Pons (tissue), 1 donor: ENCODE data around the gene EEFSEC.

Experiments used
- DNase-seq: peaks from one replicate; pipeline ENCODE4 v3.0.0-alpha.2; 2016; ENCODE audit warnings: low spot score

Gene EEFSEC

DNA sequence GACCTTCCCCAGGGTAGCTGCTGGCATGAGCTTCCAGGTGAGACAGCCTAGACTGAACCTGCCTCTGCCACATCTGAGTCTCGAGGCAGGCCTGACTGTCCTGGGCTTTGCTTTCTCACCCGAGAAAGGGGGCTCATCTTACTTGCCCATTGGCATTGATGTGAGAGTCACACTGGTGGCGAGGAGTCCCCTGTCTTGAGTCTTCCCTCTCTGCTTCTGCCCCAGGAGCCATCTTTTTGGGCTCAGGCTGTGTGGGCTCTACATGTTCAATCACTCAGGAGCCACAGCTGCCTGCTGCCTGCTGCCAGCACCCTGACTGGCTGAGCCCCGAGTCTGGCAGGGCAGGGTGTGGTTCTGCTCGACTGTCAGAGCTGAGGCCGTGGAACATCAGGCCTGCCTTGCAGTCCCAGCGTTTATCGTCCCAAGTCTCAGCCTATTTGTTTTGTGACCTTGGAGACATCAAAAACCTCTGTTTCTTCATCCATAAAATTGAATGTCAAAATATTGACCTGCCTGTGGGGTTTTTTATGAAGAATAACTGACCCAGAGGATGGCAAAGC is 180.9 kb downstream of the EEFSEC start:
- DNase-seq: no peak

DNA sequence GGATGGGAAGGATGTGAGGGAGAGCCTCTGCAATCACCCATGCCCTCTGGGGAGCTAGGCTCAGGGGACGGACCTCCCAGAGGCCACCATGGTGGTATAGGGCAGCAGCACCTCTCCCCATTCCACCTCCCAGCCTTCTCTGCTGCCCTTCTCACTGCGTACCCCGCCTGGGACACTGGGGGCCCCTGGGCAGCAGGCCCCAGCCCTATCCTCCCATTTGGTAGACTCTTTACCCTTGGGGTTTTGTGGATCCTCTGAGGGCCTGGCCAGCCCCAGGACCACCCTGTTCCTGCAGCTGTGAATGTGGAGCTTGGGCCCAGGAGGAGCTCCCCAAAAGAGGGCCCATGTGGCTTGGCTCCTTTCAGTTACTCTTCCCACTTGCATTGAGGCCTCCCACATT is 181.5 kb downstream of the EEFSEC start:
- DNase-seq: no peak

DNA sequence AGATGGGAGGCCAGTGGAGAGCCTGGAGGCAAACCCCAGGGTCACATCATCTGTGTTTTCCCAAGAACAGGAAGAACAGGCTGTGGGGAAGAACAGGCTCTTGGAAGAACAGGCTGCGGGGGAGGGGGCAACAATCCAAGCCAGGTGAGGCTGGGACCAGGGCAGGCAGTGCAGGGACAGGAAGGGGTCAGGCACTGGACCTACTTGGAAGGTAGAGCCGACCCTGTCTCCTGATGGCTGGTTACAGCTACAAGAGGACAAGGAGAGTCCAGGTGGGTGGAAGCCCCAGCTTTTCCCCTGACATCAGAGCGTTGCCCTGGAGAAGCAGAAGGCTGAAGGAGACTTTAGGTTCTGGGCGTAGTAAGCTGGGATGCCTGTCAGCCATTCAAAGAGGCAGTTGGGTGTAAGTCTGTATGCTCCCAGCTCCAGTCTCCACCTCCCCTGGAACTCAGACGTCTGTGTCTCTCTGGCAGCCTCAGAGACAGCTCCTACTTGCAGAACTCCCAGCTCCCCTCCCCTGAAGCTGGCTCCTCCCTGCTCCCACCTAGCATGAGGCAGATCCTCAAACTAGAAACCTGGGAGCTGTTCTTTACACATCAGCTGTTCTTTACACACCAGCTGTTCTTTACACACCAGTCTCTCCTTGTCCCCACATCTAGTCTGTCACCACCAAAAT is 182.5 kb downstream of the EEFSEC start:
- no peak for DNase-seq

DNA sequence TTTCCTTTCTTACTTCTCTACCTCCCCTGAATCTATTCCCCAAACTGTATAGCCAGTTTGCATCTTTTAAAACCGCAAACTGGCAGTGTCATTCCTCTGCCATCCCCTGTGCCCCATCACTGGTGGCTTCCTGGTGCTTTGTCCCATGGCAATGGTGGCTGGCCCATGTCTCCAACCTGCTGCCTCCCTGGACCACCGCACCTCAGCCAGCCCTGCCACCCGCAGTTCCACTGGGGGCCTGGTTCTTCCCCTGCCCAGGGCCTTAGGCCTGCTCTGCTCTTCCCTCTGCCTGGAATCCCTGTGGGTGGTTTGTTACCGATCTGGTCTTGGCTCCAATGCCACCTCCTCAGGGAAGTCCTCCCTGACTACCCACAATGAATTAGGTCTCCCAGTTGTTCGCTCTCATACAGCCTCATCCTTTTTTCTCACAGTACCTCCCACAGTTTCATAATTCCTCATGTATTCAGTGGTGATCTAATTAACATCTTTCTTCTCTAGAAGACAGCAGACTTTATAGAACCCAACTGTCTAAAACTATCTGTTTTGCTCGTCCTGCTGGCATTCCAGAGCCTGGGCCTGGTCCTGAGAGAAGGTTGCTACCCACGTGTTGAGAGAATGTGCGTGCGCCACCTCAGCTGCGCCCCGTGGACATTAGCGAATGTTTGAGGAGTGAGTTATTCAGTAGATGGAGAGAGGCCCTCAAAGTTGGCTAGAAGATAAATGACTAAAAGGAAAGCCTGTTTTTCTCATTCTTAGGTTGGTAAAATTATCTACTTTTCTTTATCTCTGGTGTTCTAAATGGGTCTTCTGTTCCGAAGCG is 183.3 kb downstream of the EEFSEC start:
- no peak for DNase-seq

DNA sequence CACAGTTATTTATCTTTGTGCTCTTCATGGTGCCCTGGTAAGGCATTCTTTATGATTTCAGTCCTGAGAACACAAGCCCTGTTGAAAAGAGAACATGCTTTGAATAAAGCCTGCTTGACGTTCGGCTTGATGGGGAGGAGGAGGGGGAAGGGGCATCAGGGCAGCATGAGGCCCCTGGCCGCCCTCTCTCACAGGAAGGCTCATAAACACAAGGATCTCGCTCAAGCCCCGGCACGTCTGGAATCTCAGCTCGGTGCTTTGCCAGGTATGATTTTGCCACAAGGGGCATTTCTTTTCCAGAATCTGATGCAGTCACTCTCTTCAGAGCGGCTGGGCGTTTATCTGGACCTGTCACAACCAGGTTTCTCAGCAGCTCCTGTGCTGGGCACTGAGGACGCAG is 184.0 kb downstream of the EEFSEC start:
- DNase-seq: no peak

DNA sequence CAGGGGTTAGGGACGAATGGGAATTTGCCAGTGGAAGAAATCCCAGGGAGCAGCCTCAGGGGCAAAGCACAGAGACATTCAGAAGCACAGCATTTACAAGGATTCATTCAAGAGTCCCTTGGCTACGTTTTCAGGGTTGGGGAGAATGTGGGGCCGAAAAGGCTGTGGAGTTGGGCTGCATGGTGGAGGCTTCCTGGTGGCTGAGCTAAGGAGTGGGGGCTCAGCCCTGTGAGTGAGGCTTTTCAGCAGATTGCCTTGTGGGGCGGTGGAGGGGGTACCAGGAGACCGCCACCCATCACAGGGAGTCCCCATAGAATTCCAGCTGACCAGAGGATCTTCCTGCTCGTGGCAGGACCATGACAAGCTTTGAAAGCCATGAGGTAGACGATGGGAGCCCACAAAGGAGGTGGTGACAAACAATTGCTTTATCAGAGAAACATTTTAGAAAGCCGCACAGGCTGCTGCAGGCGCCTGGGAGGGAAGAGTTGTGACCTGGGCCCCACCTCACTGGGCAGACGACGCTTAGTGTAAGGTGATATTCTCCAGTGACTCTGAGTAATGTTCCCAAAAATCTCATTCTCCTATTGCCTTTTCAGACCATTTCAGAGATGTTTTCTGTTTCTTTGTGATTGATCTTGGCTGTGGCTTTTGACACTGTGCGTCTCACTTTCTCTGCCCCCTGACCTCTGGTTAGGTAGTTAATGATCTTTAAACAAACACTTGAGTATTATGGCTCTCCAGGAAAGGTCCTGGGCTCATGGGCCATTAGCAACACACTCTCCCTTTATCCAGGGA is 185.5 kb downstream of the EEFSEC start:
- DNase-seq: no peak

DNA sequence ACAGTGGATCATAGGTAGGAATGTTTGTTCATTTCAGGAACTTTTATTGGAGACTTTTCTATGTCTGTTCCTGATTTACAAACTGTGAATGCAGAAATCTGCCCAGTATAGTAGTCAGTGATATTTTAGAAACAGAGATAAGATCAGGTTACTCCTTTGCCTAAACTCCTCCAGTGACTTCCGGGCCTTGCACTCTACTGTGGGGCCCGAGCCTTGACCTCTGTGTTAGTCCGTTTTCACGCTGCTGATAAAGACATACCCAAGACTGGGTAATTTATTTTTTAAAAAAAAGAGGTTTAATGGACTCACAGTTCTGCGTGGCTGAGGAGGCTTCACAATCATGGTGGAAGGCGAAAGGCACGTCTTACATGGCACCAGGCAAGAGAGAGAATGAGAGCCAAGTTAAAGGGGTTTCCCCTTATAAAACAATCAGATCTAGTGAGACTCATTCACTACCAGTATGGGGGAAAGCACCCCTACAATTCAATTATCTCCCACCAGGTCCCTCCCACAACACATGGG is 186.3 kb downstream of the EEFSEC start:
- no peak for DNase-seq

DNA sequence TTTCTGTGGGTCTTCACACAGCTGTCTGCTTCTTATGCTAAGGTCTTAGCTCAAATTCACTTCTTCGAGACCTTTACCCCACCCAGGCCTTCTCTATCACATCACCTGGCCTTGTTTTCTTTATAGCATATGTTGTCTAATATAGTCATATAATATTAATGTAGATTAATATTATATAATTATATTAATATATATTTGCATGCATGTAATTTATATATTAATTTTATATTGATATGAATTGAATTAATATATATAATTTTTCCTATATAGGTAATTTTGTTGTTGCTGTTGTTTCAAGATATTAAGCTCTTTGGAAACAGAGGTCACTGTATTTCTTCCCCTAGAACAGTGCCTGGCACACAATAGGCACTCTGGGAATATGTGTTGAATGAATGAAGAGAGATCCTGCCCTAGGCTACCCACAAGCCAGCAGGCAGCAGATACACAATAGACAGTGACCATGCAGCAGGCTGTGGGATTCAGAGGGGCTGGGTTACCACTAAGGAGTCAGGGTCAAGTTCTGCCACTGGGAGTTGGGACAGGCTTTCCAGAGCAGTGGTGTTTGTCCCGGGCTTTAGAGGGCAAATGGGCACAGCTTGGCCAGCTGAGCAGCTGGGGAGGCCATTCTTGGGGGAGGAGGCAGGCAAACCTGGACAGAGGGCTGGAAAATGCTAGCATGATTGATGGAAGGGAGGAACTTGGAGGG is 187.1 kb downstream of the EEFSEC start:
- no peak for DNase-seq

DNA sequence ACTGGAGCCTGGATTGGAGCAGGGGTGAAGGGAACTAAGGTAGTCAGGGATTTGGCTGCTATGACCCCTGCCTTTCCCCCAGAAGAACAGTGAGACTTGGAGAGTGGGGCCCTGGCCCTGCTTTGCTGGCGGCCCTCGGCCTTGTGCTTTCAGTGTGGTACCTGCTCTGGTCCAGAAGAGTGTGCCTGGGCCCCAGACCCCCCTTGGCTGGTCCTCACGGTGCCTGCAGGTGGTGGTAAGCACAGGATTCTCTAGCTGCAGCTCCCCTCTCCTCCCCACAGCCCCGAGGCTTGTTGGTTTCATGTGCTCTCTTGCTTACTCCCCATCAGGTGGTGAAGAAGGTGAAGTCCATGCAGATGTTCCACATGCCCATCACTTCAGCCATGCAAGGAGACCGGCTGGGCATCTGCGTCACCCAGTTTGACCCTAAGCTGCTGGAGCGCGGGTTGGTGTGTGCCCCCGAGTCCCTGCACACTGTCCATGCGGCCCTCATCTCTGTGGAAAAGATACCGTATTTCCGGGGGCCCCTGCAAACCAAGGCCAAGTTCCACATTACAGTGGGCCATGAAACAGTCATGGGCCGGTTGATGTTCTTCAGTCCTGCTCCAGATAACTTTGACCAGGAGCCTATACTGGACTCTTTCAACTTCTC is 187.7 kb downstream of the EEFSEC start:
- DNase-seq: no peak

DNA sequence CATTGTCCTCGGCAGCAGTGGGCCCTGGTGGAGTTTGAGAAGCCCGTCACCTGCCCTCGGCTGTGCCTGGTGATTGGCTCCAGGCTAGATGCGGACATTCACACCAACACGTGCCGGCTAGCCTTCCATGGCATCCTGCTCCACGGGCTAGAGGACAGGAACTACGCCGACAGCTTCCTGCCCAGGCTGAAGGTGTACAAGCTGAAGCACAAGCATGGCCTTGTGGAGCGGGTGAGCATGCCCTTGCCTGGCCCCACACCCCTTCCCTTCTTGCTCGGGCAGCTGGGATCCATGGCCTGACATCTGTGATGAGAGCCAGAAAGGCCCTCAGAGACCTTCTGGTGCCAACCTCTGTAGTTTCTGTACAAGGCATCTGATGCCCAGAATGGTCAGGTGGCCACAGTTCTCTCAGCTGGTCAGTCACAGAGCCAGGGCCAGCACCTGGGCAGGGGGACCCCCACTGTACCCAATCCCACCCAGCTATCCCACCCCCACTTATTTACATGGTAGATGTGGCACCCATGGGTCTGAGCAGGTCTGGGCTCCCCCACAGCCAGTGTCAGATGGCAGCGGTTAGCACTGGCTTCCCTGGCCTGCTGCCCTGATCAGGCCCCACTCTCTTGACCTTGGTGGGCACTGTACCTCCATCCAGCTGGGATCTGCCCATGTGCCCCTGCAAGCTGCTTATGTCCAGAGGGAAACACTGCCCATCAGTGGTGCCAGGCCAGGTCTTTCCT is 188.5 kb downstream of the EEFSEC start:
- no peak for DNase-seq

DNA sequence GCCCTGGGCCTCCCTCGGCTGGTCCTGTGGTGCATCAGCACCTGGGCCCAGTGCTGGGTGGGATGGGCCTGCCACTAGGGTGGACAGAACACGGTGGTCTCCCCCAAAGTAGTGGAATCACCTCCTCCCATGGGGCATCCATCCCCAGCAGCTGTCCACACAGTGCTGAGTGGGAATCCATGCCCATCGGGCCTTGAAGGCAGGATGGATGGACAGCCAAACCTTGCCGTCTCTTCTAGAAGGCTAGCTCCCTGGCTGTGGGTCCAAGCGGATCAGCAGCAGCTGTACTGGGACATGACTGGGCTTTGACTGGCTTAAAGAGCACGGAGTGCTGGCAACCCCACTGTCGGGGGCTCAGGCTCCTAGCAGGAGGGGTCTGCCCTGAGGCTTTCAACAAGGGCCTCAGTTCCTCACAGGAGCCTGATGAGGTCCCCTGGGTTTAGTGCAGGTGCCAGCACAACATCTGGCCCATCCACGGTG is 189.5 kb downstream of the EEFSEC start:
- no peak for DNase-seq

DNA sequence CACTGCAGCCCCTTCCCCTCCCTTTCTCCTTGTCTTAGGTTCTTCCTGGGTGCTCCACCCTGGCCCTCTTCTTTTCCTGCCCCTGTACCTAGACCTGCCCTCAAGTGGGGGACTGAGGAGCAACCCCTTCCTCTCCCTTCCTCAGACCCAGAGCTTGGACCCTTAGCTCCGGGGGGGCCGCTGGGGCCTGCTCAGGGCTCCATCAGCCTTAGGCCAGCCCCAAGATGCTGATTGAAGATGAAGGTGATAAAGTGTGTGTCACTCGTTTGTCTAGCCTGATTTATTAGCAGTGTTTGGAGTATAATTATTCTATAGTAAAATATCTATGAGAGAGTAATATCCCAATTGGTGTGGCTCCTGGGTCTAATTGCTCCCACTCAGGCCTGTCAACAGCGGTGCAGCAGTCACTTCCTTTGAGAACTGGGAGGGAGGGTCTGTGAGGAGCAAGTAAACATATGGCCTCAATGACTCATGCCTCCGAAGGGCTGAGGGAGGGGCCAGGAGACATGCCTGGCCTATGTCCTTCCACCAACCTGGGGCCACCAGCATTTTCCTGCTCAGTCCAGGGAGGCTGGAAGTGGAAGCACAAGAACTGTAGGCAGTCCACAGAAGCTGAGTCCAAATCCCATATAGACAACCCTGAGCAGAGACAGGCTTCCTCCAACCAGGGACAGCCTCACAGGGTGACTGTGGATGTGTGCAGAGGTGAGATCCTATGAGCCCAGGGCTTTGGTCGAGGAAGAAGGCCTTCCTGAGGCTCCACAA is 190.2 kb downstream of the EEFSEC start:
- DNase-seq: no peak

DNA sequence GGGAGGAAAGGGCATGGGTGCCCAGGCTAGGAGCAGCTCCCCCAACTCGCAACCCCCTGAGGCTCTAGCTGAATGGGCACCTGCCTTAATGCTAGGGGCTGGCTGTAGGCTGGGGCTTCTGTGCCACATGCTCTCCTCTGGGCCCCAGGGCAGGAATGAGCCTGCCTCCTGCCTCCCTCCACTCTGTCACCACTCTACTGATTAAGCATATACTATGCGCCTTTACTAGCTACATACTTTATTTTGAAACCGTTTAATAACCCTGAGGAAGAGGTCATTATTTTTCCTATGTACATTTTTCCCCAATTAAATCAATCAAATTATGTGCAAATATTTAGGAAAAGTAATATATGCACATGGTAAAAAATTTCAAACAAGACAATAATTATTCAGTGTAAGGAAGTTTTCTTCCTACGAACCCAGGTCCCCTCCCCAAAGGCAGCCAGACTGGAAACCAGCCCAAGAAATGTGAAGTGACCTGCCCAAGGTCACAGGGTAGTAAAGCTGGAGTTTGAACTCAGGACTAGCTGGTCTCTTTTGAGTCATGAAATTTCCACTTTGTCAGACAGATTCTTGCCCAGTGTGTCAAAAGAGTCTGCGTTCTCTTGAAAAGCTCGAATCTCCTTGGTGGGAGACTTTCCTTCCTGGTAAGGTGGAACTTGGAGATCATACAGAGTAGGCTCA is 190.9 kb downstream of the EEFSEC start:
- DNase-seq: no peak

DNA sequence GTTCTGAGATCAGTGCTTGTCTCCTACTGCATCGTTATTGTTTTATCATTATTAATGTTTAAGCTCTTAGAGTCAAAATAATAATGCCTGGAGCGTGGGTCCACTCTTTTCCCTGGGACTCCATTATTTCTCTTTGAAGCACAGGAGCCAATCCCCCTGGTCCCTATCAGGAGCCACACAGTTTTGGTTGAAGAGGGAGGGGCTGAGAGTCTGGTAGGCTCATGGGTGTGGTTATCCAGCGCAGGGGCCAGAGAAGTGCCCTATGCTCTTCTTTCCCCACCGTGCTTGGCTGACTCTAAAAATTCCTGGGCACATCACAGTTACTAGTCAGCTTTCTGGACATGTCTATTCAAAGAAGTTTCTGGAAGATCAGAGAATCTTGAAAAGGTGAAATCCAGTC is 191.9 kb downstream of the EEFSEC start:
- DNase-seq: no peak

DNA sequence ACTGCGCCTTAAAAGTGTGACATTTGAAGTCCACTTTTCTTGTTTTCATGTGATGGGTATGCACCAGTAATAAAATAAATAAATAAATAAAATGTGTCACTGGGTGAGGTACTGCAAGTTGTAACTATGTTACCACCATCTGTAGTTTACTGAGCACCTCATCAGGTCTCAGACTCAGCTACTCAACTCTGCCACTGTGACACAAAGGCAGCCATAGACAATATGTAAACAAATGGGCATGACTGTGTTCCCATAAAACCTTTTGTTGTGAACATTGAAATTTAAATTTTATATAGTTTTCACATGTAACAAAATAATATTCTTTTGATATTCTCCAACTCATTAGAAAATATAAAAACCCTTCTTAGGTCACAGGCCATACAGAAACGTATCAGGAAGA is 193.3 kb downstream of the EEFSEC start:
- DNase-seq: no peak

DNA sequence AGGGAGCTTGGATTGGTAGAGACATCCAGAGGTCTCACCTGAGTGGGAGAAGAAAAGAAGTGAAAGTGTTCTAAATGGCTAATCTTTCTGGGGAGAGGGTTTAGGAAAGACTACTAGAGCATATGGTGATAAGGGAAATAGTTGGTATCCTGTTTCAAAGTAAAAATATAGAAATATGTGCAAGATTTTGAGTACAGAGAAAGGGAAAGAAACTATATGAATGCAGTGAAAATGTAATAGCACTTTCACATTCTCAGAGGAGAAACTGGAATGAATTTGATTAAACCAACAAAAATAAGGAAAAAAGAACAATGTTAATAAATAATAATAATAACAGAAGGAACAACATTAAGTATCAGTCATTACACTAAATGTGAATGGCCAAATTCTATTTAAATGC is 194.0 kb downstream of the EEFSEC start:
- no peak for DNase-seq

DNA sequence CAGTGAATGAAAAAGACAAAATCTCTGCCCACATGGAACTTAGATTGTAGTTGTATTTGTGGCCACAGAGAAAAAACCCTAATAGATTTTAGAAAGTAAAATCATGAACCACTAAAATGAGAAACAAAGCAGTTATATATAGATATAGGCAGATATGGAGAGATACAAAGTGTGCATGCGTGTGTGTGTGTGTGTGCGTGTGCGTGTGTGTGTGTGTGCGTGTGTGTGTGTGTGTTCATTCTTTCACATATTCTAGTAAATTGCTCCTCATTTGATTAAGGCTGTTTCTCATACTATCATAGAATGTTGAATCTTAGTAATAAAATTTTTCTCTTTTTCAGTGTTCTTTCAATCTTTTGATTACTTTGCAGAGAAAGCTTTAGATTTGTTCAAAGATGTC is 194.8 kb downstream of the EEFSEC start:
- DNase-seq: no peak

DNA sequence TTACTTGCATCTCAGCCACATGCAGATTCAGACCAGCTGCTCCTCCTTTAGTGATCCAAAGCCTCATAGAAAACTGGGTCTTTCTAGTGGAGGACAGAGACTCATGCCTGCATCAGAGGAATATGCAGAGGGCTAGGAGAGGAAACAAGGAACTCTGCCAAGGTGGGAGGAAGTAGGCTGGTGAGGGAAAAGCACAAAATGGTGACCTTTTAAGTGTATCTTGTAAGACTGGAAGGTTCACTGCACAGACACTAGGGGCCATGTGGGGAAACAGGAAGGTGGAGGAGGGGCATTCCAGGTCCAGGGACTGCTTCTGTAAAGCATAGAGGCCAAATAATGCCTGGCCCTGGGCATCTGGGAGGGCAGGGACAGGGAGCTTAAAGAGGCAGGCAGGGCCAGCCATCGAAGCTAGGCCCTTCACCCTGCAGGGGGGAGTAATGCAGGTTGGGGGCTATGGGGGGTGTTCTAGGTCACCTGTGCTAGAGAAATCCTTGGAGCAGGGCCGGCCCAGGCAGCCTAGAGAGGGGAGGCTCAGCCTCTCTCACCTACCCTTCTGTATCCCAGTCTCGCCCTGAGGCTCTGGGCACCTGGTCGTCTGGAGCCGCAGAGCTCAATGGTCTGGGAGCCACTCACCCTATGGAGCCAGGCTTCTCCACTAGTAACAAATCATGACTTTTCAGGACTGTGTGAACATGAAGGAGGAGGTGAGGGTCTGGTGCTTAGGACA is 195.7 kb downstream of the EEFSEC start:
- no peak for DNase-seq
